Astrocyte (in vitro differentiated cells and primary cell): ENCODE measurements around the gene PGAM5.

Source experiments
- CTCF ChIP-seq: IDR thresholded peaks from 2 replicates; pipeline ENCODE4 v1.5.1; 2011; ENCODE audit warnings: low read depth, mild to moderate bottlenecking, inconsistent platforms, low read length, moderate library complexity; ENCODE audit not compliant: insufficient read depth
- EZH2 ChIP-seq: IDR thresholded peaks from 2 replicates; pipeline ENCODE4 v1.6.1; 2012; ENCODE audit warnings: mild to moderate bottlenecking, low read length, inconsistent platforms; ENCODE audit not compliant: insufficient read depth

- TF ChIP-seq CTCF (no peak), EZH2 (no peak)
These were observed 29.6 kb downstream of the PGAM5 start for GRCh38 chr12:132740313-132740646.
